Measurements from ENCODE around the gene SLC9A5. TPM values are rescaled to one million over a fixed set of nuclear protein-coding genes. Genes with fewer than 3 reads are reported as not detected.

The SLC9A5 gene
- total and polyA plus RNA-seq, 10 of the 15 experiments (the other 5 are each of a cell fraction or from before 2014, with no cell fraction given): 0.26 to 5.7 (median 1.5) TPM

DNA sequence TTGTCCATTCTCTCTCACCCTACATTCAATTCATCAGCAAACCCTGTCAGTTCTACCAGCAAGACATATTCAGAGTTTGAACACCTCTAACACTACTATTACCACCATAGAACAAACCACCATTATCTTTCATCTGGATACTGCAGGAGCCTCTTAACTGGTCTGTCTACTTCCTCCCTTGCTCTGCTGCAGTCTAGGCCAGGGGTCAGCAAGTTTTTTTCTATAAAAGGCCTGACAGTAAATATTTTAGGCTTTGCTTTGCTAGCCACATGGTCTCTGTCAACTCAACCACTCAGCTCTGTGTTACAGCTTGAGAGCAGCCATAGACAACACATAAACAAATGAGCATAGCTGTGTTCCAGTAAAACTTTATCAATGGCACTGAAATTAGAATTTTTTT, 63.9 kb downstream of the SLC9A5 start (continued):
- TF ChIP-seq, protein P1, sequence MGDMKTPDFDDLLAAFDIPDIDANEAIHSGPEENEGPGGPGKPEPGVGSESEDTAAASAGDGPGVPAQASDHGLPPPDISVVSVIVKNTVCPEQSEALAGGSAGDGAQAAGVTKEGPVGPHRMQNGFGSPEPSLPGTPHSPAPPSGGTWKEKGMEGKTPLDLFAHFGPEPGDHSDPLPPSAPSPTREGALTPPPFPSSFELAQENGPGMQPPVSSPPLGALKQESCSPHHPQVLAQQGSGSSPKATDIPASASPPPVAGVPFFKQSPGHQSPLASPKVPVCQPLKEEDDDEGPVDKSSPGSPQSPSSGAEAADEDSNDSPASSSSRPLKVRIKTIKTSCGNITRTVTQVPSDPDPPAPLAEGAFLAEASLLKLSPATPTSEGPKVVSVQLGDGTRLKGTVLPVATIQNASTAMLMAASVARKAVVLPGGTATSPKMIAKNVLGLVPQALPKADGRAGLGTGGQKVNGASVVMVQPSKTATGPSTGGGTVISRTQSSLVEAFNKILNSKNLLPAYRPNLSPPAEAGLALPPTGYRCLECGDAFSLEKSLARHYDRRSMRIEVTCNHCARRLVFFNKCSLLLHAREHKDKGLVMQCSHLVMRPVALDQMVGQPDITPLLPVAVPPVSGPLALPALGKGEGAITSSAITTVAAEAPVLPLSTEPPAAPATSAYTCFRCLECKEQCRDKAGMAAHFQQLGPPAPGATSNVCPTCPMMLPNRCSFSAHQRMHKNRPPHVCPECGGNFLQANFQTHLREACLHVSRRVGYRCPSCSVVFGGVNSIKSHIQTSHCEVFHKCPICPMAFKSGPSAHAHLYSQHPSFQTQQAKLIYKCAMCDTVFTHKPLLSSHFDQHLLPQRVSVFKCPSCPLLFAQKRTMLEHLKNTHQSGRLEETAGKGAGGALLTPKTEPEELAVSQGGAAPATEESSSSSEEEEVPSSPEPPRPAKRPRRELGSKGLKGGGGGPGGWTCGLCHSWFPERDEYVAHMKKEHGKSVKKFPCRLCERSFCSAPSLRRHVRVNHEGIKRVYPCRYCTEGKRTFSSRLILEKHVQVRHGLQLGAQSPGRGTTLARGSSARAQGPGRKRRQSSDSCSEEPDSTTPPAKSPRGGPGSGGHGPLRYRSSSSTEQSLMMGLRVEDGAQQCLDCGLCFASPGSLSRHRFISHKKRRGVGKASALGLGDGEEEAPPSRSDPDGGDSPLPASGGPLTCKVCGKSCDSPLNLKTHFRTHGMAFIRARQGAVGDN (IDR thresholded peaks at IDR 0.05): no peak
- TF ChIP-seq FOXK2 (IDR thresholded peaks at IDR 0.05): no peak
- TF ChIP-seq EP300 (IDR thresholded peaks at IDR 0.05; ENCODE audit: borderline replicate concordance in 1 of 2, control insufficient read depth in 1 of 2, low read depth in 2 of 2, low read length in 2 of 2): no peak
- TF ChIP-seq CBX5 (IDR thresholded peaks at IDR 0.05; ENCODE audit: low read depth): no peak
- TF ChIP-seq SMARCA5 (IDR thresholded peaks at IDR 0.05): no peak
- TF ChIP-seq CBFB (IDR thresholded peaks at IDR 0.05; ENCODE audit: low read depth): no peak
- no peak for TF ChIP-seq YY1 (IDR thresholded peaks at IDR 0.05; ENCODE audit: low read depth, low read length)
- TF ChIP-seq MTA3 (IDR thresholded peaks at IDR 0.05; ENCODE audit: borderline replicate concordance, low read length): no peak
- TF ChIP-seq, protein P2, sequence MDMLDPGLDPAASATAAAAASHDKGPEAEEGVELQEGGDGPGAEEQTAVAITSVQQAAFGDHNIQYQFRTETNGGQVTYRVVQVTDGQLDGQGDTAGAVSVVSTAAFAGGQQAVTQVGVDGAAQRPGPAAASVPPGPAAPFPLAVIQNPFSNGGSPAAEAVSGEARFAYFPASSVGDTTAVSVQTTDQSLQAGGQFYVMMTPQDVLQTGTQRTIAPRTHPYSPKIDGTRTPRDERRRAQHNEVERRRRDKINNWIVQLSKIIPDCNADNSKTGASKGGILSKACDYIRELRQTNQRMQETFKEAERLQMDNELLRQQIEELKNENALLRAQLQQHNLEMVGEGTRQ (IDR thresholded peaks at IDR 0.05; ENCODE audit: borderline replicate concordance, low read depth, low read length): no peak
- TF ChIP-seq, protein P3, sequence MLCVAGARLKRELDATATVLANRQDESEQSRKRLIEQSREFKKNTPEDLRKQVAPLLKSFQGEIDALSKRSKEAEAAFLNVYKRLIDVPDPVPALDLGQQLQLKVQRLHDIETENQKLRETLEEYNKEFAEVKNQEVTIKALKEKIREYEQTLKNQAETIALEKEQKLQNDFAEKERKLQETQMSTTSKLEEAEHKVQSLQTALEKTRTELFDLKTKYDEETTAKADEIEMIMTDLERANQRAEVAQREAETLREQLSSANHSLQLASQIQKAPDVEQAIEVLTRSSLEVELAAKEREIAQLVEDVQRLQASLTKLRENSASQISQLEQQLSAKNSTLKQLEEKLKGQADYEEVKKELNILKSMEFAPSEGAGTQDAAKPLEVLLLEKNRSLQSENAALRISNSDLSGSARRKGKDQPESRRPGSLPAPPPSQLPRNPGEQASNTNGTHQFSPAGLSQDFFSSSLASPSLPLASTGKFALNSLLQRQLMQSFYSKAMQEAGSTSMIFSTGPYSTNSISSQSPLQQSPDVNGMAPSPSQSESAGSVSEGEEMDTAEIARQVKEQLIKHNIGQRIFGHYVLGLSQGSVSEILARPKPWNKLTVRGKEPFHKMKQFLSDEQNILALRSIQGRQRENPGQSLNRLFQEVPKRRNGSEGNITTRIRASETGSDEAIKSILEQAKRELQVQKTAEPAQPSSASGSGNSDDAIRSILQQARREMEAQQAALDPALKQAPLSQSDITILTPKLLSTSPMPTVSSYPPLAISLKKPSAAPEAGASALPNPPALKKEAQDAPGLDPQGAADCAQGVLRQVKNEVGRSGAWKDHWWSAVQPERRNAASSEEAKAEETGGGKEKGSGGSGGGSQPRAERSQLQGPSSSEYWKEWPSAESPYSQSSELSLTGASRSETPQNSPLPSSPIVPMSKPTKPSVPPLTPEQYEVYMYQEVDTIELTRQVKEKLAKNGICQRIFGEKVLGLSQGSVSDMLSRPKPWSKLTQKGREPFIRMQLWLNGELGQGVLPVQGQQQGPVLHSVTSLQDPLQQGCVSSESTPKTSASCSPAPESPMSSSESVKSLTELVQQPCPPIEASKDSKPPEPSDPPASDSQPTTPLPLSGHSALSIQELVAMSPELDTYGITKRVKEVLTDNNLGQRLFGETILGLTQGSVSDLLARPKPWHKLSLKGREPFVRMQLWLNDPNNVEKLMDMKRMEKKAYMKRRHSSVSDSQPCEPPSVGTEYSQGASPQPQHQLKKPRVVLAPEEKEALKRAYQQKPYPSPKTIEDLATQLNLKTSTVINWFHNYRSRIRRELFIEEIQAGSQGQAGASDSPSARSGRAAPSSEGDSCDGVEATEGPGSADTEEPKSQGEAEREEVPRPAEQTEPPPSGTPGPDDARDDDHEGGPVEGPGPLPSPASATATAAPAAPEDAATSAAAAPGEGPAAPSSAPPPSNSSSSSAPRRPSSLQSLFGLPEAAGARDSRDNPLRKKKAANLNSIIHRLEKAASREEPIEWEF (IDR thresholded peaks at IDR 0.05; ENCODE audit: insufficient replicate concordance, low read depth, low read length): no peak
- TF ChIP-seq IKZF2 (IDR thresholded peaks at IDR 0.05): no peak
